ENCODE measurements around the gene GSG1L.

The GSG1L gene

DNA sequence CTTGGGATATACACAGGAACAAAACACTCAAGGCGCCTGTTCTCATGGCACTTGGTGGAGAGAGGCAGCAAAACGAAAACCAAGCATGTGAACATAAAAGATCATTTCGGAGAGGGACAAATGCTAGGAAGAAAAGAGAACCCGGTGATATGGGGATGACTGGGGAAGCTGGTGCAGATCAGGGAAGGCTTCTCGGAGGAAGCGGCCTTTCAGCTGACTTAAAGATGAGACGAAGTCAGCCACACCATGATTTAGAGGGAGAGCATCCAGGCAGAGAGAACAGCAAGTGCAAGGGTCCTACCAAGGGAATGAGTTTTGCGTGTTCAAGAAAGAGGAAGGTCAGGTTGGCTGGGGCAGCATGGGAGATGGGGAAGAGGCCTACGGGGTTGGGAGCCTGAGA lies 262.7 kb downstream of the GSG1L start:
- no peaks in the 10 kb centered on the region for H3K4me1 ChIP-seq (ENCODE audit: low read depth, poor library complexity, severe bottlenecking)
- no peak overlapping the region for H3K4me2 ChIP-seq
- no peak overlapping the region for H3K4me3 ChIP-seq (IDR thresholded peaks at IDR 0.05; ENCODE audit: insufficient read depth, low read depth, low read length)
- no peak overlapping the region for H3K9ac ChIP-seq
- no peak overlapping the region for H2AFZ ChIP-seq (ENCODE audit: low read depth)
- no peak overlapping the region for H3K27ac ChIP-seq
- H3K27me3 ChIP-seq (ENCODE audit: insufficient read depth, low read depth), result peaks cover 36% of the 10 kb centered on the region
- no peaks in the 10 kb centered on the region for H3K79me2 ChIP-seq (ENCODE audit: insufficient read depth, low read depth)
- H3K36me3 ChIP-seq (ENCODE audit: insufficient read depth), result no peaks in the 10 kb centered on the region
- TF ChIP-seq, protein P1, sequence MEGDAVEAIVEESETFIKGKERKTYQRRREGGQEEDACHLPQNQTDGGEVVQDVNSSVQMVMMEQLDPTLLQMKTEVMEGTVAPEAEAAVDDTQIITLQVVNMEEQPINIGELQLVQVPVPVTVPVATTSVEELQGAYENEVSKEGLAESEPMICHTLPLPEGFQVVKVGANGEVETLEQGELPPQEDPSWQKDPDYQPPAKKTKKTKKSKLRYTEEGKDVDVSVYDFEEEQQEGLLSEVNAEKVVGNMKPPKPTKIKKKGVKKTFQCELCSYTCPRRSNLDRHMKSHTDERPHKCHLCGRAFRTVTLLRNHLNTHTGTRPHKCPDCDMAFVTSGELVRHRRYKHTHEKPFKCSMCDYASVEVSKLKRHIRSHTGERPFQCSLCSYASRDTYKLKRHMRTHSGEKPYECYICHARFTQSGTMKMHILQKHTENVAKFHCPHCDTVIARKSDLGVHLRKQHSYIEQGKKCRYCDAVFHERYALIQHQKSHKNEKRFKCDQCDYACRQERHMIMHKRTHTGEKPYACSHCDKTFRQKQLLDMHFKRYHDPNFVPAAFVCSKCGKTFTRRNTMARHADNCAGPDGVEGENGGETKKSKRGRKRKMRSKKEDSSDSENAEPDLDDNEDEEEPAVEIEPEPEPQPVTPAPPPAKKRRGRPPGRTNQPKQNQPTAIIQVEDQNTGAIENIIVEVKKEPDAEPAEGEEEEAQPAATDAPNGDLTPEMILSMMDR (conservative IDR thresholded peaks at IDR 0.05; ENCODE audit: low read depth, low read length), result no peak
- no peaks in the 10 kb centered on the region for H4K20me1 ChIP-seq (ENCODE audit: insufficient read depth)

DNA sequence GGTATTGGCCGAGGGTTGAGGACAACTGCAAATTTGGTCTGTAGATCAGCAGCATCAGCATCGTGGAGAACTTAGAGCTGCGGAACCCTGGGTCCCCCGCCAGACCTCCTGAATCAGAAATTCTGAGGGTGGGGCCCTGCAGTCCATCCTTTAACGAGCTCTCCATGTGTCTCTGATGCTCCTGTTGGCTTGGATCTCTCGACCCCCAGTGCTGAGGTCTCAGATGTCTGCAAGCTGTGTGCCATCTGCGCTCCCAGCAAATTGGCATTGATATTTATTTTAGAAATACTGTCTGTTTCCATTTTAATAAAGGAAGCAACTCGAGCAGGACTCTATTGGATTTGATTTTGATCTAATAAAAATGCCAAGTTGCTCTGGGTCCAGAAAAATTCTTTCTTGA lies 263.6 kb downstream of the GSG1L start:
- Histone ChIP-seq H3K36me3 (ENCODE audit: insufficient read depth) (no peaks in the 10 kb centered on the region), H3K27ac (no peak overlapping the region), H3K9ac (no peak overlapping the region), H3K27me3 (ENCODE audit: insufficient read depth, low read depth) (peaks cover 40% of the 10 kb centered on the region), H3K4me2 (no peak overlapping the region), H3K4me3 (IDR thresholded peaks at IDR 0.05; ENCODE audit: insufficient read depth, low read depth, low read length) (no peak overlapping the region), H3K4me1 (ENCODE audit: low read depth, poor library complexity, severe bottlenecking) (no peaks in the 10 kb centered on the region), H4K20me1 (ENCODE audit: insufficient read depth) (no peaks in the 10 kb centered on the region), H2AFZ (ENCODE audit: low read depth) (no peak overlapping the region), H3K79me2 (ENCODE audit: insufficient read depth, low read depth) (no peaks in the 10 kb centered on the region)
- TF ChIP-seq, protein P1 (conservative IDR thresholded peaks at IDR 0.05; ENCODE audit: low read depth, low read length), result no peak

GRCh38 chr16:27798241-27798640 lies 265.3 kb downstream of the GSG1L start:
- Histone ChIP-seq H3K27me3 (ENCODE audit: insufficient read depth, low read depth) (peaks cover 29% of the 10 kb centered on the region), H3K4me3 (IDR thresholded peaks at IDR 0.05; ENCODE audit: insufficient read depth, low read depth, low read length) (no peak overlapping the region), H3K9ac (no peak overlapping the region), H3K36me3 (ENCODE audit: insufficient read depth) (no peaks in the 10 kb centered on the region), H3K4me2 (no peak overlapping the region), H3K27ac (no peak overlapping the region), H2AFZ (ENCODE audit: low read depth) (no peak overlapping the region), H3K4me1 (ENCODE audit: low read depth, poor library complexity, severe bottlenecking) (no peaks in the 10 kb centered on the region), H3K79me2 (ENCODE audit: insufficient read depth, low read depth) (no peaks in the 10 kb centered on the region), H4K20me1 (ENCODE audit: insufficient read depth) (no peaks in the 10 kb centered on the region)
- TF ChIP-seq, protein P1 (conservative IDR thresholded peaks at IDR 0.05; ENCODE audit: low read depth, low read length), result no peak

- H3K4me2 ChIP-seq, result no peak overlapping the region
- peaks cover 9% of the 10 kb centered on the region; the same call in 1 of the 2 replicates for H3K27me3 ChIP-seq (ENCODE audit: insufficient read depth, low read depth)
- H3K79me2 ChIP-seq (ENCODE audit: insufficient read depth, low read depth), result no peaks in the 10 kb centered on the region
- no peak overlapping the region for H3K4me3 ChIP-seq (IDR thresholded peaks at IDR 0.05; ENCODE audit: insufficient read depth, low read depth, low read length)
- no peaks in the 10 kb centered on the region for H3K4me1 ChIP-seq (ENCODE audit: low read depth, poor library complexity, severe bottlenecking)
- H3K9ac ChIP-seq, result no peak overlapping the region
- TF ChIP-seq, protein P1 (conservative IDR thresholded peaks at IDR 0.05; ENCODE audit: low read depth, low read length), result no peak
- no peaks in the 10 kb centered on the region for H3K36me3 ChIP-seq (ENCODE audit: insufficient read depth)
- H2AFZ ChIP-seq (ENCODE audit: low read depth), result no peak overlapping the region
- no peaks in the 10 kb centered on the region for H4K20me1 ChIP-seq (ENCODE audit: insufficient read depth)
- H3K27ac ChIP-seq, result no peak overlapping the region
These were observed 267.4 kb downstream of the GSG1L start for GRCh38 chr16:27795992-27796614.
